GM13976 (cell line): ENCODE data around the gene ADPGK.
"Not testable (repeated sequence)": the region's sequence is repeated elsewhere in the genome, so short reads cannot be mapped to it uniquely, and the experiment has no call there.

Experiments
- DNase-seq: peaks from one replicate; pipeline ENCODE4 v3.0.0; 2012; ENCODE audit warnings: low spot score
- in situ Hi-C: fragments of 300-500 bp; cut with MboI; formaldehyde crosslinking; loops from one replicate; pipeline ENCODE4 v1.12.0; 2022; ENCODE audit warnings: low sequenced_read_pairs, mixed read lengths, inconsistent platforms; ENCODE audit not compliant: unreplicated experiment
- TF ChIP-seq, protein P1 (sequence below): IDR thresholded peaks from 2 replicates; pipeline ENCODE4 v1.5.1; 2012; ENCODE audit warnings: borderline replicate concordance, mild to moderate bottlenecking; ENCODE audit not compliant: insufficient read depth; ENCODE audit errors: extremely low read depth, missing control alignments, control extremely low read depth

The ADPGK gene

DNA sequence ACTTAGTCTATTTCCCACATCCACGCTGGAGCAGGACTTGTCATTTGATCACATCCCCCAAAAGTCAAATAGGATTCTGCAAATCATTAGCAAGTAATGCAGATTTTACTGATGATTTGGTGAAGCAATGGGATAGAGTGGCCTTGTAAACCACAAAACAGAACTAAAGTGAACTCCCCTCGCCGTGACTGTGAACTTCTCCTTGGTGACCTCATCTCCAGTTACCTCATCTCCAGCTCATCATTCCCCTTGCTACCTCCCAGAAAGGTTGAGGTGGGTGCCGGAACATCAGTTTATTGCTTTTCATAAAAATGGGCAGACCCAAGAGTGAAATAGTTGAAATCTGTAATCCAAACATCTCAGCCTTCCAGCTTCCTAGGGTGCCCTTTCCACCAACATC is 36.7 kb upstream of the ADPGK start:
- TF ChIP-seq, protein P1, sequence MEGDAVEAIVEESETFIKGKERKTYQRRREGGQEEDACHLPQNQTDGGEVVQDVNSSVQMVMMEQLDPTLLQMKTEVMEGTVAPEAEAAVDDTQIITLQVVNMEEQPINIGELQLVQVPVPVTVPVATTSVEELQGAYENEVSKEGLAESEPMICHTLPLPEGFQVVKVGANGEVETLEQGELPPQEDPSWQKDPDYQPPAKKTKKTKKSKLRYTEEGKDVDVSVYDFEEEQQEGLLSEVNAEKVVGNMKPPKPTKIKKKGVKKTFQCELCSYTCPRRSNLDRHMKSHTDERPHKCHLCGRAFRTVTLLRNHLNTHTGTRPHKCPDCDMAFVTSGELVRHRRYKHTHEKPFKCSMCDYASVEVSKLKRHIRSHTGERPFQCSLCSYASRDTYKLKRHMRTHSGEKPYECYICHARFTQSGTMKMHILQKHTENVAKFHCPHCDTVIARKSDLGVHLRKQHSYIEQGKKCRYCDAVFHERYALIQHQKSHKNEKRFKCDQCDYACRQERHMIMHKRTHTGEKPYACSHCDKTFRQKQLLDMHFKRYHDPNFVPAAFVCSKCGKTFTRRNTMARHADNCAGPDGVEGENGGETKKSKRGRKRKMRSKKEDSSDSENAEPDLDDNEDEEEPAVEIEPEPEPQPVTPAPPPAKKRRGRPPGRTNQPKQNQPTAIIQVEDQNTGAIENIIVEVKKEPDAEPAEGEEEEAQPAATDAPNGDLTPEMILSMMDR: no peak
- DNase-seq: no peak
- in situ Hi-C loops: no loop called here

DNA sequence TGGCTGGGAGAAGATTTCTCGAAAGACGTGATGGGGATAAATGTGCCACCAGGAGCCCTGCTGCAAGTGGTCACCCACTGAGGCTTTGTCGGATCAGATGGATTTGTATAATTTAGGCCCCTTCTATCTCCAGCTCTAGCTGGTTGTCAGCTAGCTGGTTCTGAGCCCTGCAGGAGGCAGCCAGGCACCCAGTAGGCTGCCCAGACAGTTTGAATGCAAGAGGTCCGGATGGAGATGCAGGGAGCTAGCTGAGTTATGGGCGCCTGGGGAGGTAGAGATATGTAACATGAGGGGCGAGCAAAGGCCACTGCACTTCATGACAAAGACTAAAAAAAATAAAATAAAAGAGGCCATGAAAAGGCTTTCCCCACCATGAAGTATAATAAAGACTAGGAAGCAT is 35.1 kb upstream of the ADPGK start:
- no peak for DNase-seq
- TF ChIP-seq, protein P1: no peak
- in situ Hi-C loops: no loop called here

DNA sequence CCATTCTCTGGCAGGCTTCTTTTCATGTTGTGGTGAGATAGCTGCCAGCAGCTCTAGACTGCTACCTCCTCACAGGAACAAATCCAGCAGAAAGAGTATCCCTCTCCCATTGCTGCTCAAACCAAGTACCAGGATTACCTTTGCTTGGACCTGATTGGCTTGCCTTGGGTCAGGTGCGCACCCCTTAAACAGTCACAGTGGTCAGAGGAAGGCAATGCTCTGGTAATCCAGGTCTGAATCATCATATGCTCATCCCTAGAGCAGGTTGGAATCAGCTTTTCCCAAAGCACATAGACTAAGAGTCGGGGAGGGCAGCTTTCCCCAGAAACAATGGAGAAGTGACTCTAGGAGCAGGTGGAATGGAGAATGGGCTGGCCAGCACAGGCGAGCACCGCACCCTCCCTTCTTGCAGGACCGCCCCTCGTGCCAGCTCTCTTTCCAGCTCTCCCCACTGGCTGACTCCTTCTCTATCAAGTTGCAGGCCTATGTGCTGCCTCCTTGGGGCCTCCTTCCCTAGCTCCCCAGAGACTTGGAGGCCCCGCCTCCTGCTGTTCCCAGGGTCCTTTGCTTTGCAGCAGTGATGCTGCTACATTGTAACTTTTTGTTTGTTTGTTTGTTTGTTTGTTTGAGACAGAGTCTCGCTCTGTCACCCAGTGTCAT is 29.9 kb upstream of the ADPGK start:
- in situ Hi-C loops: no loop called here
- no peak for DNase-seq
- TF ChIP-seq, protein P1: no peak

DNA sequence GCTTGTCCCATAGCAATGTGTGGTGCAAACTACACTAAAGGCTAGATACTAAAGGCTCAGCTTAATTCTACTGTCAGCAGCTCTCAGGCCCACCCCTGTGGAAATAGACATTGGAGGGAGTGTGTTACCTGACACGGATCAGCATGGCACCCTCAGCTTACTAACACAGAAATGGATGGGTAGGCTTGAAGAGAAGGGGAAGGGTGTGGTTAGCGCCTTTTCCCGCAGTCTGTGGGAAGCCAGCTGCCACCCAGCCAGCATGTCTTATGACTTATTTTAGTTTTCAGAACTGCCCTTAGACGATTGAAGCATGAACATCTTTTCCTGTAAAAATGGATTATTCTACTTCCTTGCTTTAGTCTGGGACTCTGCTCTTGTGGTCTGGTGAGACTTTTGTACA is 25.8 kb upstream of the ADPGK start:
- TF ChIP-seq, protein P1: no peak
- in situ Hi-C loops: no loop called here
- DNase-seq: no peak

DNA sequence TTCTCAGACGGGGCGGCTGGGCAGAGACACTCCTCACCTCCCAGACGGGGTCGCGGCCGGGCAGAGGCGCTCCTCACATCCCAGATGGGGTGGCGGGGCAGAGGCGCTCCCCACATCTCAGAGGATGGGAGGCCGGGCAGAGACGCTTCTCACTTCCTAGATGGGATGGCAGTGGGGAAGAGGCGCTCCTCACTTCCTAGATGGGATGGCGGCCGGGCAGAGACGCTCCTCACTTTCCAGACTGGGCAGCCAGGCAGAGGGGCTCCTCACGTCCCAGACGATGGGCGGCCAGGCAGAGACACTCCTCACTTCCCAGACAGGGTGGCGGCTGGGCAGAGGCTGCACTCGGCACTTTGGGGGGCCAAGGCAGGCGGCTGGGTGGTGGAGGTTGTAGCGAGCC is 23.8 kb upstream of the ADPGK start:
- in situ Hi-C loops, DNase-seq: not testable (repeated sequence)

DNA sequence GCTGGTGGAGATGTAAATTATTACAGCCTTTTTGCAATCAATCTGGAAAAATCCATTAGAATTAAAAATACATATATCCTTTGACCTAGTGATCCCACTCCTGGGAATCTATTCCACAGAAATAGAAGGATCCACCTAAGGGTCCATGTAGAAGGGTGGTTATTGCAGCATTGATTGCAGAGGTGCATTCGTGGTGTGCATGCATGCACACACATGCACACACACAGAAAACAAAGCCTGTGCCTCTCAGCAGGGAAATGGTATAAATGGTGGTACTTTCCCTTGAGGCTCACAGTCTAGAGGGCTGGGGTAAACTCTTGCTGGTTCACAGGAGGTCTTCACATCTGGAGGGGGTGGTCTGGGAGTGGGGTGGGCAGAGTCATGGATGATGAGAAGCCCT is 19.4 kb upstream of the ADPGK start:
- DNase-seq: no peak
- TF ChIP-seq, protein P1: no peak
- in situ Hi-C loops: no loop called here

DNA sequence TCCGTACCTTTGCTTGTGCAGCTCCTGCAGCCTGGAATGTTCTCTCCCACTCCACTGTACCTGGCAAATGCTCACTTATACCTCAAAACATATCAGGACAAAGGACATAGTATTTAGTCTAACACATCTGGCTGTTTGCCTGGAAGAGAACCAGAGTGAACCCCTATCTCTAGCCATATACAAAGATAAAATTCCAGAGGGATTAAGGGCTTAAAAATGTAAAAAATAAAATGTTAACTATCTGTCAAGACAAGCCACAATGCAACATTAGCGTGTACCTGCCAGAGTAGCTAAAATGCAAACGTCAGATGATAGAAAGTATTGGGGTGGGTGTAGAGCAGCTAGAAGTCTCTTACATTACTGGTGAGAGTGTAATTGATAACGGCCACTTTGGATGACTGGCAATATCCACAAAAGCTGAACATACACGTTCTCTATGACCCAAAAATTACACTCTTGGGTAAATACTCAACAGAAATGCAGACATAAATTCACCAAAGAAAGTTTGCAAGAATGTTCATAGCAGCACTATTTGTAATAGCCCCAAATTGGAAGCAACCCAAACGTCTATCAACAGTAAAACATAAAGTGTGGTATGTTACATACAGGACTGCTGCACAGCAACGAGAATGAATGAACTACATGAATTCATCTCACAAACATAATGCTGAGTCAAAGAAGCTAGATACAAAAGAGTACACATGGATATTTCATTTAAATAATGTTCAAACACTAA is 18.2 kb upstream of the ADPGK start:
- in situ Hi-C loops: no loop called here
- TF ChIP-seq, protein P1: no peak
- DNase-seq: no peak
